Peyer's patch (tissue), 4 donors: ENCODE data around the gene SDE2. TPM values are rescaled to one million over a fixed set of nuclear protein-coding genes. Genes with fewer than 3 reads are reported as not detected.
"Not testable (repeated sequence)": the region's sequence is repeated elsewhere in the genome, so short reads cannot be mapped to it uniquely, and the experiment has no call there.

ENCODE experiments used
- DNase-seq, 3 donors: peaks; one replicate each; pipeline ENCODE4 v3.0.0-alpha.2; 2017 to 2019
- H3K27ac ChIP-seq, 4 donors: fragments of 200-600 bp; sonication (generic); one replicate each; pipeline ENCODE4 v1.5.1; 2016 to 2019
- H3K27me3 ChIP-seq, 2 donors: fragments of 200-600 bp; sonication (generic); one replicate each; pipeline ENCODE4 v1.5.1; 2019
- H3K36me3 ChIP-seq, 3 donors: fragments of 200-600 bp; sonication (generic); one replicate each; pipeline ENCODE4 v1.5.1; 2016 to 2019
- H3K4me1 ChIP-seq, 4 donors: fragments of 200-600 bp; sonication (generic); one replicate each; pipeline ENCODE4 v1.5.1; 2016 to 2019
- H3K4me3 ChIP-seq, 4 donors: fragments of 200-600 bp; sonication (generic); 1 replicate in 3 of 4; 2 replicates in 1 of 4; pipeline ENCODE4 v1.5.1; 2016 to 2019; ENCODE audit warnings: mild to moderate bottlenecking in 1 of 4
- H3K9me3 ChIP-seq, 4 donors: fragments of 200-600 bp; sonication (generic); one replicate each; pipeline ENCODE4 v1.5.1; 2016 to 2019; ENCODE audit warnings: mild to moderate bottlenecking in 1 of 4
- POLR2A ChIP-seq, 2 donors: fragments of 450-650 bp; IDR thresholded peaks; one replicate each; pipeline ENCODE4 v1.5.1; 2017; ENCODE audit warnings: antibody characterized with exemption in 2 of 2, mild to moderate bottlenecking in 2 of 2, moderate library complexity in 2 of 2
- small RNA-seq, 2 donors: library from RNA; depleted of rRNA; stranded (forward); fragments of <200 nt; gene quantifications; one replicate each; pipeline ENCODE3, GENCODE V24; 2016
- total RNA-seq, 4 donors: library from RNA; depleted of rRNA; stranded (reverse); fragments of >200 nt; gene quantifications; one replicate each; pipeline ENCODE4 v1.1.0, GENCODE V29; 2016
- TF ChIP-seq, protein P1 (sequence below), 6 experiments: fragments of 450-650 bp in 4 of 6; fragments of 200-600 bp in 2 of 6; sonication (generic) in 1 of 6; IDR thresholded peaks; one replicate each; pipeline ENCODE4 v1.5.1; 2017 to 2019; ENCODE audit warnings: antibody characterized with exemption in 6 of 6, mild to moderate bottlenecking in 3 of 6, moderate library complexity in 1 of 6

SDE2 gene
- total RNA-seq, 4 donors from 2014 or later, result 10.9 to 22.3 (median 15.8) TPM

DNA sequence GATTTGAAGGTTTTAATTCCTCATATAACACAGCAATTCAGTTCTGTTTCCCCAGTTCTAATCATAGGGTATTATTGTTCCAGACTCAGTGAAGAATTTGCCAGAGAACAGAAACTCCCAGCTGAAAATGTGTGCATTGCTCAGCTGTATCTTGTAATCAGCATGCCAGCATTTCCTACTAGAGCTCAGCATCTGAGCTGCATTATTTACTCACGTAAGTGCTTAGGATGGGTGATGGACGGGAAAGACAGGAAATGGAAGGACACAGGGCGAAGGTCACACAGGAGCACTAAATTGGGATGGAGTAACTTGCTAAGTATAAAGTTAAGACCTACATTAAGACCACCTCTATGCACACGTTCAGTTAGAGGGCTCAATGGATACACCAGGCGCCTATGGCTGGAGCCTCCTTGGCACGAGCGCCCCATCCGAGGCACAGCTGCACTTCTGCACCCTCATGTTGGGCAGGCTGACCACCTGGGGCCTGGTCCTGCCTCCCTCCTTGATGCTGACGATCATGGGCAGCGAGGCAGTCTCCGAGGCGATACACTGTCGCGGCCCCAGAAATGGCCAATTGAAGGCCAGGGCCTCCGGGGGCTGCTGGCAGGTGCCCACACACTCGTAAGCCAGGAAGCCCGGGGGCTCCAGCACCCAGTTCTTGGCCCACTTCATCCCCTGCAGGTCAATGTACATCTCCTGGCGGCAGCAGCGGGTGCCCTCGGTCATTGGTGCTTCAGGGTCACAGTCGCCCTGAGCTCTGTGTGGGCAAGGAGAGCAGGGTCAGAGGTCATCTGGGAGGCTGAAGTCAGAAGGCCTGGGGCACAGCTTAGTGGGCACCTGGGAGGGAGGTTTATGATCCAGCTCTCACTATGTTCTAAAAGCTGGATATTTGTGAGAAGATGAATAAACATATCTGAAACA is 61.8 kb downstream of the SDE2 start:
- Histone ChIP-seq H3K4me3 (no peak overlapping the region), H3K9me3 (no peaks in the 10 kb centered on the region), H3K36me3 (no peaks in the 10 kb centered on the region), H3K4me1 (peaks cover 0 to 7% (median 0%) of the 10 kb centered on the region in 4 donors), H3K27me3 (no peaks in the 10 kb centered on the region), H3K27ac (no peak overlapping the region)
- DNase-seq, result no peak
- no peak for TF ChIP-seq POLR2A (IDR thresholded peaks at IDR 0.05)
- TF ChIP-seq, protein P1, sequence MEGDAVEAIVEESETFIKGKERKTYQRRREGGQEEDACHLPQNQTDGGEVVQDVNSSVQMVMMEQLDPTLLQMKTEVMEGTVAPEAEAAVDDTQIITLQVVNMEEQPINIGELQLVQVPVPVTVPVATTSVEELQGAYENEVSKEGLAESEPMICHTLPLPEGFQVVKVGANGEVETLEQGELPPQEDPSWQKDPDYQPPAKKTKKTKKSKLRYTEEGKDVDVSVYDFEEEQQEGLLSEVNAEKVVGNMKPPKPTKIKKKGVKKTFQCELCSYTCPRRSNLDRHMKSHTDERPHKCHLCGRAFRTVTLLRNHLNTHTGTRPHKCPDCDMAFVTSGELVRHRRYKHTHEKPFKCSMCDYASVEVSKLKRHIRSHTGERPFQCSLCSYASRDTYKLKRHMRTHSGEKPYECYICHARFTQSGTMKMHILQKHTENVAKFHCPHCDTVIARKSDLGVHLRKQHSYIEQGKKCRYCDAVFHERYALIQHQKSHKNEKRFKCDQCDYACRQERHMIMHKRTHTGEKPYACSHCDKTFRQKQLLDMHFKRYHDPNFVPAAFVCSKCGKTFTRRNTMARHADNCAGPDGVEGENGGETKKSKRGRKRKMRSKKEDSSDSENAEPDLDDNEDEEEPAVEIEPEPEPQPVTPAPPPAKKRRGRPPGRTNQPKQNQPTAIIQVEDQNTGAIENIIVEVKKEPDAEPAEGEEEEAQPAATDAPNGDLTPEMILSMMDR (IDR thresholded peaks at IDR 0.05), result no peak

- Histone ChIP-seq H3K9me3 (no peaks in the 10 kb centered on the region), H3K4me1 (peaks cover 0 to 7% (median 0%) of the 10 kb centered on the region in 4 donors), H3K4me3 (no peak overlapping the region), H3K36me3 (no peaks in the 10 kb centered on the region), H3K27me3 (no peaks in the 10 kb centered on the region), H3K27ac (no peak overlapping the region)
- no peak for TF ChIP-seq POLR2A (IDR thresholded peaks at IDR 0.05)
- TF ChIP-seq, protein P1 (IDR thresholded peaks at IDR 0.05), result no peak
- no peak for DNase-seq
These were observed 62.6 kb downstream of the SDE2 start for GRCh38 chr1:225936523-225936922.

GRCh38 chr1:225936086-225936485 is 63.1 kb downstream of the SDE2 start:
- not testable (repeated sequence) for H3K4me3 ChIP-seq, H3K9me3 ChIP-seq, H3K36me3 ChIP-seq, H3K27me3 ChIP-seq, H3K4me1 ChIP-seq, DNase-seq, H3K27ac ChIP-seq

GRCh38 chr1:225934711-225935110 is 64.4 kb downstream of the SDE2 start:
- H3K36me3 ChIP-seq, result no peaks in the 10 kb centered on the region
- H3K4me1 ChIP-seq, result no peaks in the 10 kb centered on the region
- H3K27me3 ChIP-seq, result no peaks in the 10 kb centered on the region
- no peak for DNase-seq
- TF ChIP-seq, protein P1 (IDR thresholded peaks at IDR 0.05), result no peak
- TF ChIP-seq POLR2A (IDR thresholded peaks at IDR 0.05), result no peak
- no peaks in the 10 kb centered on the region for H3K9me3 ChIP-seq
- no peak overlapping the region for H3K4me3 ChIP-seq
- H3K27ac ChIP-seq, result no peak overlapping the region

DNA sequence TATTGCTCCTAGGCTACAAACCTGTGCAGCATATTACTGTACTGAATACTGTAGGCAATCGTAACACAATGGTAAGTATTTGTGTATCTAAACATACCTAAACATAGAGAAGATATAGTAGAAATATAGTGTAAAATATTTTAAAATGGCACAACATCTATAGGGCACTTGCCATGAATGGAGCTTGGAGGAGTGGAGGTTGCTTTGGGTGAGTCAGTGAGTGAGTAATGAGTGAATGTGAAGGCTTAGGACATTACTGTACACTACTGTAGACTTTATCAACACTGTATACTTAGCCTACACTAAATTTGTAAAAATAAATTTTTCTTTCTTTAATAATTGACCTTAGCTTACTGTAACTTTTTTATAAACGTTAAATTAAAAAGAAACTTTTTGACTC is 66.1 kb downstream of the SDE2 start:
- Histone ChIP-seq H3K4me3 (no peak overlapping the region), H3K9me3 (no peaks in the 10 kb centered on the region), H3K4me1 (no peaks in the 10 kb centered on the region), H3K27ac (no peak overlapping the region), H3K36me3 (no peaks in the 10 kb centered on the region), H3K27me3 (no peaks in the 10 kb centered on the region)
- no peak for TF ChIP-seq POLR2A (IDR thresholded peaks at IDR 0.05)
- TF ChIP-seq, protein P1 (IDR thresholded peaks at IDR 0.05), result no peak
- no peak for DNase-seq

Small RNAs within 50 kb of the gene (small RNA-seq; reads per million reads assigned to genes)
- gene AL117348.1, result 0 reads per million in 2 donors
- gene NDUFA3P3, result 0 reads per million in 2 donors

Other genes starting within 250 kb of the SDE2 start
- gene SRP9, start 221.5 kb downstream of the SDE2 start, total RNA-seq, result 100 to 1,000 TPM in 3 of 4 donors, 10 to 100 TPM in 1; 67.9 to 153 (median 131) TPM
- 100 to 1,000 TPM in 1 of 4 donors, 10 to 100 TPM in 3; 28.9 to 109 (median 59.9) TPM for gene EPHX1, start 189.2 kb downstream of the SDE2 start, total RNA-seq
- 100 to 1,000 TPM in 3 of 4 donors, 10 to 100 TPM in 1; 77.8 to 339 (median 275) TPM for gene TMEM63A, start 117.0 kb downstream of the SDE2 start, total RNA-seq
- gene LEFTY1, start 110.2 kb downstream of the SDE2 start, total RNA-seq, result 10 to 100 TPM in 1 of 4 donors, 1 to 10 TPM in 3; 1.5 to 15.6 (median 5.6) TPM
- 10 to 100 TPM; 31.1 to 46.2 (median 35.5) TPM for gene PYCR2, start 75.1 kb downstream of the SDE2 start, total RNA-seq
- not detected for gene LEFTY2, start 58.1 kb downstream of the SDE2 start, total RNA-seq
- 100 to 1,000 TPM; 202 to 340 (median 291) TPM for gene H3-3A, start 63.4 kb upstream of the SDE2 start, total RNA-seq
- gene ACBD3, start 187.4 kb upstream of the SDE2 start, total RNA-seq, result 10 to 100 TPM; 24.1 to 36.3 (median 32.8) TPM
- not detected for gene MIXL1, start 224.3 kb upstream of the SDE2 start, total RNA-seq